GM12801 (cell line): ENCODE results near the gene OR52A5.

ENCODE experiments used
- TF ChIP-seq, protein P1 (sequence below): IDR thresholded peaks from one replicate; pipeline ENCODE4 v1.5.1; 2011; ENCODE audit warnings: control low read depth; ENCODE audit not compliant: insufficient read length; ENCODE audit errors: extremely low read depth

The OR52A5 gene

GRCh38 chr11:5092821-5093585 is 45.2 kb downstream of the OR52A5 start:
- TF ChIP-seq, protein P1, sequence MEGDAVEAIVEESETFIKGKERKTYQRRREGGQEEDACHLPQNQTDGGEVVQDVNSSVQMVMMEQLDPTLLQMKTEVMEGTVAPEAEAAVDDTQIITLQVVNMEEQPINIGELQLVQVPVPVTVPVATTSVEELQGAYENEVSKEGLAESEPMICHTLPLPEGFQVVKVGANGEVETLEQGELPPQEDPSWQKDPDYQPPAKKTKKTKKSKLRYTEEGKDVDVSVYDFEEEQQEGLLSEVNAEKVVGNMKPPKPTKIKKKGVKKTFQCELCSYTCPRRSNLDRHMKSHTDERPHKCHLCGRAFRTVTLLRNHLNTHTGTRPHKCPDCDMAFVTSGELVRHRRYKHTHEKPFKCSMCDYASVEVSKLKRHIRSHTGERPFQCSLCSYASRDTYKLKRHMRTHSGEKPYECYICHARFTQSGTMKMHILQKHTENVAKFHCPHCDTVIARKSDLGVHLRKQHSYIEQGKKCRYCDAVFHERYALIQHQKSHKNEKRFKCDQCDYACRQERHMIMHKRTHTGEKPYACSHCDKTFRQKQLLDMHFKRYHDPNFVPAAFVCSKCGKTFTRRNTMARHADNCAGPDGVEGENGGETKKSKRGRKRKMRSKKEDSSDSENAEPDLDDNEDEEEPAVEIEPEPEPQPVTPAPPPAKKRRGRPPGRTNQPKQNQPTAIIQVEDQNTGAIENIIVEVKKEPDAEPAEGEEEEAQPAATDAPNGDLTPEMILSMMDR: no peak

GRCh38 chr11:5090668-5091067 is 47.5 kb downstream of the OR52A5 start:
- TF ChIP-seq, protein P1: no peak

- TF ChIP-seq, protein P1: no peak
Measured at GRCh38 chr11:5088556-5088955, 49.6 kb downstream of the OR52A5 start.

GRCh38 chr11:5083602-5084001 is 54.6 kb downstream of the OR52A5 start:
- TF ChIP-seq, protein P1: no peak

DNA sequence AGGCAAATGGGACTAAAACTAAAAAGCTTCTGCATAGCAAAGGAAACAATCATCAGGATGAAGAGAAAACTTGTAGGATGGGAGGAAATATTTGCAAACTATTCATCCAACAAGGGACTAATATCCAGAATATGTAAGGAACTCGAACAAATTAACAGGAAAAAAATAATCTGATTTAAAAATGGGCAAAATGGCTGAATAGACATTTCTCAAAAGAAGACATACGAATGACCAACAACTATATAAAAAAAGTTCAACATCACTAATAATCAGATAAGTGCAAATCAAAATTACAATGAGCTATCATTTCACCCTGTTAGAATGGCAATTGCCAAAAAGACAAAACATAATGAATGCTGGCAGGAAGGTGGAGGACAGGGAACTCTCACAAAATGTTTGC is 56.8 kb downstream of the OR52A5 start:
- TF ChIP-seq, protein P1: no peak
